OCI-M1 (cell line): Measurements from ENCODE around the gene EIF3F.

Experiments
- DNase-seq: peaks from one replicate; lab custom pipeline; 2025; lab: John Stamatoyannopoulos, UW

EIF3F gene, protein sequence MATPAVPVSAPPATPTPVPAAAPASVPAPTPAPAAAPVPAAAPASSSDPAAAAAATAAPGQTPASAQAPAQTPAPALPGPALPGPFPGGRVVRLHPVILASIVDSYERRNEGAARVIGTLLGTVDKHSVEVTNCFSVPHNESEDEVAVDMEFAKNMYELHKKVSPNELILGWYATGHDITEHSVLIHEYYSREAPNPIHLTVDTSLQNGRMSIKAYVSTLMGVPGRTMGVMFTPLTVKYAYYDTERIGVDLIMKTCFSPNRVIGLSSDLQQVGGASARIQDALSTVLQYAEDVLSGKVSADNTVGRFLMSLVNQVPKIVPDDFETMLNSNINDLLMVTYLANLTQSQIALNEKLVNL

DNA sequence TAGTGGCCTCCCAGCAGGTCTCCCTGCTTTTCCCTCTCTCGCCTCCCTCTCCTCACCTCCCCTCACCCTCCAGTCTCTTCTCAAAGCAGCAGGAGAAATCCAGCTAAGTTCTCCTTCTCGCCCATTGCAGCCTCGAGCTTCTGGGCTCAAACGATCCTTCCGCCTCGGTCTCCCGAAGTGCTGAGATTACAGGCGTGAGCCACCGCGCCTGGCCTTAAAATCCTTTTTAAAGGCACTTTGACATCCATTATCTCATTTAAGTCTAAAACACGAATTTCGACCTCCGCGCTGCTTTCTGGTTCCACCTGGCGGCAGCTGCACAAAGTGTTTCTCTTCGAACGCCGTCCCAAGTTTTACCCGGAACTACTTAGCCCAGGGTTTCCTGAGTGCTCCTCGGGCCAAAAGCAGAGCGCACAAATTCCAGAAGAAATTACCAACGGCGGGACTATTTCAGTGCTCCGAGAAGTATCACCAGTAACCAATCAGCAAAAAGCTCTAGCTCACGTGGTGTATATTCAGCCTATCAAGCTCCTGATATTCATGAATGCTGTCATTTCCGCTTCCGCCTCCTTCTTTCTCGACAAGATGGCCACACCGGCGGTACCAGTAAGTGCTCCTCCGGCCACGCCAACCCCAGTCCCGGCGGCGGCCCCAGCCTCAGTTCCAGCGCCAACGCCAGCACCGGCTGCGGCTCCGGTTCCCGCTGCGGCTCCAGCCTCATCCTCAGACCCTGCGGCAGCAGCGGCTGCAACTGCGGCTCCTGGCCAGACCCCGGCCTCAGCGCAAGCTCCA is at the start of gene EIF3F:
EIF3F (plus strand) TSS at position 570 of the 792 bp plus-strand sequence; CDS start at position 586, 16 bp downstream.
- DNase-seq = peak; percentile 99

DNA sequence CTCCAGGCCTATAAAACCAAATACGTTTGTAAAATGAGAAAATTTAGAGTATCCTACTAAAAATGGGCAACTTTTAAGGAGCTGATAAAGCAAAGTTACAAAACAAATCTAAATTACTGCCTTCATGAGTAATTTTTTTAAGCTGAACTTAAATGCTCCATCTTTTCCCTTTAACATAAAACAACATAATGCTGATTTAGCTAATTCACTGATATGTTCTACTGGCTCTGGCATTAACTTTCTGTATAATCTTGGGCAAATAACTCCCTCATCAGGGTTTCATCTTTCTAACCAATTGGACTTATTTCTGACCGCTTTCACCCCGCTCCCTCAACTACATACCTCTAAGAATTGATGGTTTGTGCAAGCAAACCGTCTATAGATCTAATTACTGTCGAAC is 46.0 kb upstream of the EIF3F start:
- no peak for DNase-seq

DNA sequence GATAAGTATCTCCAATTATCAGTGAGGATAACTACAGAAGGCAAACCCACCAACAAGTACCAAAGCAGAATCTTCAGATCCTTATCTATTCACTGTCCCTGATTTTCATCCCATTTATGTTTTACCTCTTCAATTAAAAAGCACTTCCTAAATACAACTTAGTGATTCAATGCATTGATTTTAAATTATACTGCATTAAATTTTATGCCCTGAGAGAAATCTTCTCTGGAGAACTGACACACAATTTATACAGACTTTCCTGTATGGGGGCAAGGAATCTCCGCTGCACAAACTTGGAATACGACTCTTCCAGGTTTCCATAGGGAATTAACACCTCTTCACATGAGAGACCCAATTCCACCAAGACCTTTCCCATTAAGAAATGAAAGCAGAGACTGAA is 45.5 kb upstream of the EIF3F start, which contains the start of gene OR10A3:
OR10A3 (minus strand) TSS at position 101 of the 400 bp plus-strand sequence. CDS start 2,188 bp downstream, outside the sequence.
- DNase-seq = no peak

DNA sequence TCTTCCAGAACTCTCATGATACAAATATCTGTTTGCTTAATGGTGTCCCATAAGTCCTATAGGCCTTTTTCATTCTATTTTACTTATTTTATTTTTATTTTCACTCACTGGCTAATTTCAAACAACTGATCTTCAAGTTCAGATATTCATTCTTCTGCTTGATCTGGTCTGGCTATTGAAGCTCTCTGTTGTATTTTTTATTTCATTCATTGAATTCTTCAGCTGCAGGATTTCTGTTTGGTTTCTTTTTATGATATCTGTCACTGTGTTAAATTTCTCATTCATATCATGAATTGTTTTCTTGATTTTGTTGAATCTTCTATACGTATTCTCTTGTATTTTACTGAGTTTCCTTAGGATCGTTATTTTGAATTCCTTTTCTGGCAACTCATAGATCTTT is 43.0 kb upstream of the EIF3F start:
- DNase-seq = no peak

DNA sequence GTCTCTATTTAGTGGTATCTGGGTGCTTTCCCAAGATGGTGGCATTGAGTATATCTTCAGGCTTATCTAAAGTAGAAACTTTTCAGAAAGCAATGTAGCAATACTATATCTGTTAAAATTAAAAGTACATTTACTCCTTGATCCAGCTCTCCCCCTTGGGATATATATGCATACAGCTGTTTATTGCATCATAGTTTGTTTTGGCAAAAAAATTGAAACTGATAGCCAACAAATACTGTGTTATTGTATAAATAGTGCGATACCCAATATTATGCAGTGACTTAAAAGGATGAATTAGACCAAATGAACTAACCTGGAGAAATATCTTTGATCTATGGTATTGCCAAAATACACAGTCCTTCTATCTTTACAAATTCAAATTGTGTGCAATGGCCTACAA is 37.2 kb upstream of the EIF3F start:
- no peak for DNase-seq

DNA sequence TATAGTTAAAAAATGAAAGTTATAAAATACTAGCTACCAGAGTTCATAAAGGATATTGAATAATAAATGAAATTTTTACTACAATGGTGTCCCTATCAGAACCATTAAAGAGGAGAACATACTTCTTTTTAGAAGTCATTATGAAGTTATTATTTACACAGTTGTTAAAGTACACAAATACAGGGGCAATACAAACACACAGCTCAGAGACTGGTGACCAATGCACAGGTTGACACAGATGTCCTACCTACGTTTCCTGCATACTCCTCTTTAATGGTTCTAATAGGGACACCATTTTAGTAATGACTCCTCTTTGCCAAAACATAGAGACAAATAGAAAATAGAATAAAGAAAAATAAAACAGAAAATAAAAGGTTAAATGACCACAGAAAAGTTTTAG is 31.9 kb upstream of the EIF3F start:
- no peak for DNase-seq

DNA sequence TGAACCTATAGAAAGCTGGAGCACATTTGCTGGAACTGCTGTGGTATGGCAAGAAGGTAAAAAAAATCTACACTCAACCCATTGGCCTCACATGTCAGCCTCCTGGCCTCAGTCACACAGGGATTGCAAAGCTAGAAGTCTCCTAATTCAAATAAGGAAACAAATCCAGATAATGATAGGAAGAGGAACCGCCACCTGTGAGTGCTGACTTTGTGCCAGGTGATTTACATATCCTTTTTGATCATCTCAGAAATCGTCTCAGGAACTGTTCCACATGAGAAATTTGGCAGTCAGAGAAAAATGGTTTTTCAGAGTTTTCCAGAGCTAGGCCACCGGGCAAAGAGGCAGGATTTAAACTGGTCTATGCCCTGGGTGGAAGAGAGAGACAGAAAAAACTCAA is 22.9 kb upstream of the EIF3F start:
- DNase-seq = no peak

DNA sequence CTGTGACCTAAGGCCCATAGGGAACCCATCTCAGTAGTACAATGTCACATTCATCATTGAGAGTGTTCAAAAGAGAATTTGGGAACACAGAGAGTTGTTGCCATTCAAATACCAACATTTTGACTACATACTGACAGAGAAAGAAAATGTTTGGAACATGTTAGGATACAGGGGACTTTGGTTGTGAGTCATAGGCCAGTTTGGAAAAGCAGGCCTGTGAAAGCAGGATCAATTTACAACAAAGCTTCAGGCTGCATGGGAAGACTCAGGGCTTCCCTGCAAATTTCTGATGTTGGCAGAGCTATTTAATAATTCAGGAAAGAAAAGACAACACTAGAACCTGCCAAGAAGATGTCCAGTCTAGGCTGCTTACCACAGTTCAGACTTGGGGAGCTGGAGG is 22.3 kb upstream of the EIF3F start:
- no peak for DNase-seq

DNA sequence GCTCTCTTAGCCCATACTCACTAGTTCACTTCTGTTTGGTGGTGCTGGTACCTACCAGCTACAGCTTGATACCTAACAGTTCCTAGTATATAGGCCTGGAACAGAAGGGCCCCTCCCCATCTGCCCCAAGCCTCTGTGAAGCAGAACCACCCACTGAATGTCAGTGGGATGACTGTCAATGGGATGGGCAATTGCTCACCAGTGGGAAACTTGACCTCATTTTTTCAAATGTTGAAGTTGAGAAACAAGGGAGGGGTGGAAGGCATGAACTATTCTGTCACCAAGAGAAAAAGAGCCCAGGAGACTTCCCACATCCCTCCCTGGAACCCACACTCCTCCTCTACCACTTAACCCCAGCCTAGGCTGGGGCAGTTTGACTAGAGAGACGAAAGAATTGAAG is 21.8 kb upstream of the EIF3F start, which contains the start of gene NLRP10:
NLRP10 (minus strand) TSS at position 62 of the 400 bp plus-strand sequence. CDS start 1,952 bp downstream, outside the sequence.
- DNase-seq = no peak

DNA sequence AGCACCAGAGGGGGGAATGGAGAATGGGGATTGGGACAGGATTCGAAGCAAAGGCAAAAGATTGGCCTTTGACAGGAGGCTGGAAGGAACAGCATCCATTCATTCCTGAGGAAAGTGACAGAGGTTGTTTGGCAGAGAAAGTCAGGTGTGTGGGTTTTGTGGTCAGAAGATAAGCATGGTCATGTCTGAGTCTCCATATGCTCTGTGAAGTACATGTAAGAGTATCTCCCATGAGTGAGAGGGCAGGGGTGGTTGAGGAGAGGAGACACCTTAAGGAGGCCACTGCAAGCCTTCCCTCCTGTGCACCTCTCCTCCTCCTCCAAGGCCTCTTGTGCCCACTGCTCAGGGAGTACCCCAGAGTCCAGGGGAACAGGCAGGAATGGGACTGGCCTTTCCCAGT is 20.0 kb upstream of the EIF3F start:
- DNase-seq = no peak

DNA sequence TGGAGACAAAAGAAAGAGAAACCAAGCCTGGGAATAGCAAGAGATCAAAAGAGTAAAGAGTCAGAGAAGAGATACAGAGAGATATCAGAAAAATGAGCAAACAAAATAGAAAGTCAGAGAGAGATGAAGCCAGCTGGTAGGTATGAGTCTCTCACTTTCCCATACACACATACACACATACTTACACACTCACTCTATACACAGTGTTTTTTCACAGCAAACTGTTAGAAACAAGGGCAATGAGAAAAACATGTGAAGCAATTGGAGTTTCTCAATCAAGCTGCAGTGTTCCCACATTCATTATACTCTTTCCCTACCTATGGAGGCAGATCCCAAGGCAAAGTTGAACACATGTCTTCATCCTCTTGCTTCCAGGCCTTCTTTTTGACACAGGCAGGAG is 19.3 kb upstream of the EIF3F start:
- DNase-seq = peak; percentile 45

DNA sequence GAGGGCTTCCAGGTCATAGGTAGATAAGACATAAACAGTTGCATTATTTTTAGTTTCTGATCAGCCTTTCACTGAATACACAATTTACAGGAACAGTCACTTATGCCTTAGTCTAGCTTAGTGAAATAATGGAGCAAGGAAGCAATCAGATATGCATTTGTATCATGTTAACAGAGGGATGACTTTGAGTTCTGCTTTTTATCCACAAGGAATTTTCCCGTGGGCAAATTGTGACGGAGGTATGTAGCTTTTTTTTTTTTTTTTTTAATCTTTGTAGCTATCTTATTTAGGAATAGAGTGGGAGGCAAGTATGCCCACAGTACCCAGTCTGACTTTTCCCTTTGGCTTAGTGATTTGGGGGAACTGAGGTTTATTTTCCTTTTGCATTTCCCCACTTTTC is 18.5 kb upstream of the EIF3F start:
- DNase-seq = no peak

DNA sequence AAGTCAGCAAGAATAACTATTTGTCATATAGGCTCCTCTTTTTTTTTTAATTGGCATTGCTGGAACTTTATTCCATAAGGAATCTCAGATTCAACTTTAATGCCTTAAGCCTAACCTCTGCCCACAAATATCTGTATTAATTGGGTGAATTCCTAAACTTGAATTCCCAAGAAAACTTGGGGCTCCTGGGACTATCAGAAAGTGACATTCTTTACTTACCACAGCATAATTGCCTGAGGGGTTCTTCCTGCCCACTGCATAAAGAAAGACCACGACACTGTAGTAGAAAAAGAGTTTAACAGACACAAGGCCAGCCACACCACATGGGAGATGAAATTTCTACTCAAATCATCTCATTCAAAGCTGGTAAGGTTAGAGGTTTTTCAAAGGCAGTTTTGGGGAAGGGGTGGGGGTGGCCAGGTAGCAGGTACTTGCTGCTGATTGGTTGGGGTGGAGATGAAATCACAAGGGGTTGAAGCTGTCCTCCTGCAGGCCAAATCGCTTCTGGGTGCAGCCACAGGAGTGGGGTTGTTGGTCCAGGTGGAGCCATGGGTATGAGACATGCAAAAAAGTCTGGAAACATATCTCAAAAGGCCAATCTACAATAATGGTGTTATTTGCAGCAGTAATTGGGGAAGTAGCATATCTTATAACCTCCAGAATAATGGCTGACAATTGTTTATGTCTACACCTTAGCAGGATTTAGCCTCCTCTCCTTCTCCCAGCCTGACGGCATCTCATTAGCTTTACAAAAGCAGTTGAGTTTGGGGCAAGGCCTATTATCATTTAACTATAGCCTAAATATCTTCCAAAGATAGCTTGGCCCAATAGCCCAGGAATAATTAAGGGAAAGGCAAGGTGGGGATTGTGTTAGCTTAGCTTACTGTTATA is 17.1 kb upstream of the EIF3F start:
- no peak for DNase-seq

DNA sequence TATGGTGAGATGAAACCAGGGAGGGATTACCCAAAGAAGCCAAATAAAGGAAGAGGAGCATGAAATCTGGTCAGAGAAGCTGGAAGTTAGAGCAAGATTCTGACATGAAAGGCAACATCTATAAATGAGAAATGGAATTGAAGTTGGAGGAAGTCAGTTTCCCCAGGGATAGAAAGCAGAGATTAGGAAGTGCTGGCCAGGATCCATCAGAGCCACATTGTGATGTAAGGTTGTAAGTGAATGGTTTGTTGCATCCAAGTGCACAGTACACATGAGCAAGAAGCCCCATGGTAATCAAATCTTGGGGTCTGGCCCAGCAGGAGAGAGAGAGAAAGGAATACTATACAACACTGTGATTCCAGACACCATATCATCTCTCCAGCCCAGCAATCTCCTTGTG is 15.3 kb upstream of the EIF3F start:
- no peak for DNase-seq

DNA sequence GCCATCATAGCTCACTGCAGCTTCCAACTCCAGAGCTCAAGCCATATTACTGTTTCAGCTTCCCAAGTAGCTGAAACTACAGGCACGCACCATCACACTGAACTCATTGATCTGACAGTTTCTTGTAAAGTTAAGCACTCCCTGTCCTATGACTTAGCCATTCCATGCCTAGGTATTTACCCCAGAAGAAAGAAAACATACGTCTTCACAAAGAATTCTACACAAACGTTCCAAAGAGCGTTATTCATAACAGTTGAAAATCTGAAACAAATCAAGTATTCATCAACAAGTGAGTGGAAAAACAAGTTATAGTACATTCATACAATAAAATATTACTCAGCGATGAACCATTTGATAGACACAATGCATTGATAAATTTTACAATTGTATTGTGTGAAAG is 14.1 kb upstream of the EIF3F start:
- no peak for DNase-seq

DNA sequence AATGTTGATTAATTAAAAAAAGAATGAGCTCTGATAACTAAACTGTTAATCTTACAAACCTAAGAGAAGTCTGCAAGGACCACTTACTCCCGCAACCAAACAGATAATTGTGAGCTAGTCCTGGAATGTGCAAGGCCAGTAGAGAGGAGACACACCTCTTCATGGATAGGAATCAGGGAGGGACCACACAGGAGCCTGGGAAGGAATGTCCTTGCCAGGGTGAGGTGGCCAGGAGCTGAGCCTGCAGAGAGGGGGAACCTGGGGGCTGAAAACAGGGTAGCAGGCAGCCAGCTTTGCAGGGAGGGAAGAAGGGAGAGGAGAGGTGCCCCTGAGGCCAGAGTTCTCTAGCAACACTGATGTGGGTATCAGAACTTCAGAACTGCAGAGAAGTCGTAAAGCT is 12.5 kb upstream of the EIF3F start:
- DNase-seq = no peak

DNA sequence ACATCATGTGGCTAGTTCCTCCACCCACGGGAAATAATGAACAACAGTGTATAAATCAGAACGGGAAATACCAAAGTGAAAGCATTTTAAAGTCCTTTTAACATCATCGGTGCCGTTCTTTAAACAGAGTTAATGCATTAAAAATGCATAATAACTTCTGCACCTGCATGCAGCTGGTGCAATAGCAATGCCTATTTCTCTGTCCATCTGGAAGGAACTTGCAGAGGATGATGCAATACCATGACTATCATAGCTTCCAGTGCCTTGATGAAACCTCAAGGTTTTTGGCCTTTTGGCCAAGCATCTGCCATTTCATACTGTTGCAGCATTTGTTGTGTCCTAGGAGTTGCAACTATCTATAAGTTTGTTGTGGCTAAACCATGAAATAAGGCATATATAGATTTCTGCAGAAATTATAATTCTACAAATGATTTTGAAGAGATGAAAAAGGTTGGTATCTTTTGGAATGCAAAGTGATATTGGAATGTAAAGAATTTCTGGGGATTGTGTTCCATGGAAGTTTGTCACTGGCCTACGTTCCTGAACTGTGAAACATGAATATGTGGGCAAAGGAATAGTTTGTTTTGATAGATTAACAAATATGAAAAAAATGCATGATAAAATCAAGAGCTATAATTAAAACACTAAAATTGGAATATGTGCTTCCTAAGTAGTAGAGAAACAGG is 9.8 kb upstream of the EIF3F start:
- DNase-seq = peak; percentile 63

DNA sequence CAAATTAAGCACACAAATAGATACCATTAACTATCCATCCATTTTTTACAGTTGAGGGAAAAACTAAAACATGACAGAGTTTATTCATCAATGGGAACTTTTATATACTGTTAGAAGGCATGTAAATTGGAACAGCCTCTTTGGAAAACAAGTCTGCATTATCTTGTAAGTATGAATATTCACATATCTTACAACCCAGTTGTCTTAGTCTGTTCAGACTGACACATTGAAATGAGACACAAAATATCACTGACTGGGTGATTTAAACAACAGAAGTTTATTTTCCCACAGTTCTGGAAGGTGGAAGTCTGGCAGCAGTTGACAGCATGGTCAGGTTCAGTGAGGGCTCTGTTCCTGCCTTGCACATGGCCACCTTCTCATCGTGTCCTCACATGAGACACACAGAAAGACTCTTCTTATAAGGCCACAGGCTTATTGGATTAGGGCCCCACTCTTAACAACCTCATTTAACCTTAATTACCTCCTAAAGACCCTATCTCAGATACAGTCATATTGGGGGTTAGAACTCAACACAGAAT is 5.4 kb upstream of the EIF3F start:
- DNase-seq = no peak

DNA sequence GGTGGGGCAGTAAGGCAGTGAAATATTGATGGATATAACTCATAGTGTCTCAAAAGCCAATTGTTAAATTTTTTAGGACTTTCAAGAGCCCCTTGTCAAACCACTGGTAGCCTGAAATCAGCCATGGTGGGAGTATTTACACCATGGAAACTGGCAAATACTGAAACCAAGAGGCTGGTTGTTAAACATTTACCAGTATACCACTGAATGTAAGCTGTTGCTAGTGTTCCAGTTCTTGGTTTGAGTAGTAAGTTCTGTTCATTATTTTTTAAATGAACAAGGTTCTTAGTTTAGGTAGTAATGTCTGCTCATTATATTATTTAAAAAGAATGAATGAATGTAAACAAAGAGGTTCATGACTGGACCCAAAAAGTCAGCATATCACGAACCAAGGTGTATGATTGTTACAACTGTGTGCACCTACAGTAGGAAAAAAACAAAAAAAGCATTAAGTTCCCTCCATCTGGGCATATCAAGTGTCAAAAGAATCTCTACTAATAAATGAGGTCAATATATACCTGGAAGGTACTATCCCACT is 4.5 kb upstream of the EIF3F start:
- DNase-seq = no peak

DNA sequence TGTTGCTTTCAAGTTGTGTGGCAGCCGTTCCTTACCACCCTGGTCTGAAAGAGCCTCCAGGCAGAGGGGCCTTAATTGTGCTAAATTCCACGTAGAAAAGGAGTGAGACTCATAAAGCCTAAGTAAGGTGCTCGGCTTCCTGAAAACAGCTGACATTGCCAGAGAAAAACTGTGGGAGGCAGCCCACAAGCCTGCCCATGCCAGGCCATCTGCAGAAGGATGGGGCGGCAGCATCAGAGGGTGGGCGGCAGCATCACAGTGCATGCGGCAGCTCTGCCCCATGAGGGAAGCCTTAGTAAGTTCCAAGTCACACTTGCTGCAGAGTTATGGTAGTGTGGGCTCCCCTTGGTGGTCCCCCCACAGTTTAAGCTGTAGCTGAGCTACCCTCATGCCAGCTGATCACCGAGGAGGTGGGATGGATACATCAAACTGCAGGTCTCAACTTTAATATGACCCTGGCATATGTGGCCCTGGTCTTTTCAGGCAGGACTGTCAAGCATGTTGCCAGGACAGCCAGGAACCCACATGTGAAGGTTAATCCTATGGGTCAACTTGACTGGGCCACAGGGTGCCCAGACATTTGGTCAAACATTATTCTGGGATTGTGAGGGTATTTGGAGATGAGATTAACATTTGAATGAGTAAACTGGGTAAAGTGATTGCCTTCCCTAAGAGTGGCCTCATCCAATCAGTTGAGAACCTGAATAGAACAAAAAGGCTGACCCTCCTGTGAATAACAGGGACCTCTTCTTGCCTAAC is 3.1 kb upstream of the EIF3F start:
- no peak for DNase-seq
